WTC11 (cell line): ENCODE results near the gene PTPN6. TPM values are rescaled to one million over a fixed set of nuclear protein-coding genes. Genes with fewer than 3 reads are reported as not detected.

ENCODE experiments used
- ATAC-seq: fragments of 200-7000 bp; cut with Tn5 transposase; 2 replicates; pipeline ENCODE4 v1.10.0; 2021; ENCODE audit warnings: mild to moderate bottlenecking, moderate library complexity
- CTCF ChIA-PET: fragments of 300-600 bp; sonication (Branson Sonifier 250); formaldehyde crosslinking; loops from one replicate; lab custom pipeline; 2021; ENCODE audit warnings: antibody characterized with exemption; lab: Charles Lee
- POLR2A ChIA-PET: fragments of 350-600 bp; sonication (Branson Sonifier 250); formaldehyde crosslinking; loops from one replicate; lab custom pipeline; 2021; ENCODE audit warnings: antibody characterized with exemption; lab: Charles Lee
- DNase-seq: peaks from one replicate; pipeline ENCODE4 v3.0.0; 2021; ENCODE audit warnings: low spot score
- H3K27ac Mint-ChIP-seq: 2 replicates; pipeline ENCODE4 v1.8.0; 2021; ENCODE audit warnings: mixed read lengths
- H3K27me3 Mint-ChIP-seq: 2 replicates; pipeline ENCODE4 v1.8.0; 2021; ENCODE audit warnings: low read depth, mild to moderate bottlenecking, moderate library complexity, mixed read lengths
- H3K36me3 Mint-ChIP-seq: 2 replicates; pipeline ENCODE4 v1.8.0; 2021; ENCODE audit warnings: mixed read lengths
- H3K4me1 Mint-ChIP-seq: 2 replicates; pipeline ENCODE4 v1.8.0; 2022; ENCODE audit warnings: mixed read lengths
- H3K4me3 Mint-ChIP-seq: 2 replicates; pipeline ENCODE4 v1.8.0; 2021; ENCODE audit warnings: mild to moderate bottlenecking, moderate library complexity, mixed read lengths
- H3K9me3 Mint-ChIP-seq: 2 replicates; pipeline ENCODE4 v1.8.0; 2021; ENCODE audit warnings: mixed read lengths
- ELF4 ChIP-seq: sonication (generic); formaldehyde crosslinking; IDR thresholded peaks from 2 replicates; pipeline ENCODE4 v1.8.1; 2022; ENCODE audit warnings: low read depth, mild to moderate bottlenecking, moderate library complexity, missing genetic modification reagents
- ETV6 ChIP-seq: sonication (generic); formaldehyde crosslinking; IDR thresholded peaks from 2 replicates; pipeline ENCODE4 v1.8.1; 2022; ENCODE audit warnings: mild to moderate bottlenecking, missing genetic modification reagents
- FOXJ3 ChIP-seq: sonication (generic); formaldehyde crosslinking; IDR thresholded peaks from 2 replicates; pipeline ENCODE4 v1.9.0; 2021; ENCODE audit warnings: missing genetic modification reagents, mild to moderate bottlenecking, borderline replicate concordance
- GTF2I ChIP-seq: fragments of 250-450 bp; sonication (Bioruptor Pico); conservative IDR thresholded peaks from 2 replicates; pipeline ENCODE4 v1.4.0; 2021; ENCODE audit warnings: mild to moderate bottlenecking
- JAZF1 ChIP-seq: fragments of 250-450 bp; sonication (Bioruptor Pico); IDR thresholded peaks from 2 replicates; pipeline ENCODE4 v1.9.0; 2021; ENCODE audit warnings: moderate library complexity, mild to moderate bottlenecking, inconsistent platforms
- KAT7 ChIP-seq: sonication (generic); formaldehyde crosslinking; IDR thresholded peaks from 2 replicates; pipeline ENCODE4 v1.8.1; 2023; ENCODE audit warnings: missing genetic modification reagents, mild to moderate bottlenecking, borderline replicate concordance
- NFE2L1 ChIP-seq: sonication (generic); formaldehyde crosslinking; IDR thresholded peaks from 2 replicates; pipeline ENCODE4 v1.8.1; 2023; ENCODE audit warnings: missing genetic modification reagents
- NFYB ChIP-seq: sonication (generic); formaldehyde crosslinking; conservative IDR thresholded peaks from 2 replicates; pipeline ENCODE4 v1.8.0; 2022; ENCODE audit warnings: low read depth, missing genetic modification reagents
- RELA ChIP-seq: sonication (generic); formaldehyde crosslinking; IDR thresholded peaks from 2 replicates; pipeline ENCODE4 v1.8.1; 2022; ENCODE audit warnings: missing genetic modification reagents, mild to moderate bottlenecking, borderline replicate concordance
- RORB ChIP-seq: fragments of 250-450 bp; sonication (Bioruptor Pico); IDR thresholded peaks from 2 replicates; pipeline ENCODE4 v1.9.0; 2021; ENCODE audit warnings: mild to moderate bottlenecking
- ZNF423 ChIP-seq: fragments of 250-450 bp; sonication (Bioruptor Pico); IDR thresholded peaks from 2 replicates; pipeline ENCODE4 v2.1.2; 2022; ENCODE audit warnings: mild to moderate bottlenecking, moderate library complexity
- ZNF671 ChIP-seq: fragments of 250-450 bp; sonication (Bioruptor Pico); IDR thresholded peaks from 2 replicates; pipeline ENCODE4 v1.8.0; 2021; ENCODE audit warnings: mild to moderate bottlenecking
- total RNA-seq: library from RNA; stranded (reverse); gene quantifications from 3 replicates; pipeline ENCODE4 v1.2.3, GENCODE V29; 2021
- TF ChIP-seq, protein P1 (sequence below): fragments of 250-450 bp; sonication (Bioruptor Pico); conservative IDR thresholded peaks from 2 replicates; pipeline ENCODE4 v1.9.0; 2021; ENCODE audit warnings: mild to moderate bottlenecking
- TF ChIP-seq, protein P2 (sequence below): sonication (generic); formaldehyde crosslinking; IDR thresholded peaks from 2 replicates; pipeline ENCODE4 v1.8.0; 2022; ENCODE audit warnings: mild to moderate bottlenecking, missing genetic modification reagents
- TF ChIP-seq, protein P3 (sequence below): fragments of 200-600 bp; IDR thresholded peaks from 2 replicates; pipeline ENCODE4 v1.8.0; 2022; ENCODE audit warnings: antibody characterized with exemption
- TF ChIP-seq, protein P4 (sequence below): sonication (generic); formaldehyde crosslinking; IDR thresholded peaks from 2 replicates; pipeline ENCODE4 v1.8.0; 2022; ENCODE audit warnings: mild to moderate bottlenecking, missing genetic modification reagents
- TF ChIP-seq, protein P5 (sequence below): sonication (generic); formaldehyde crosslinking; IDR thresholded peaks from 2 replicates; pipeline ENCODE4 v1.8.0; 2022; ENCODE audit warnings: mild to moderate bottlenecking, missing genetic modification reagents
- TF ChIP-seq, protein P6 (sequence below): sonication (generic); formaldehyde crosslinking; IDR thresholded peaks from 2 replicates; pipeline ENCODE4 v1.8.0; 2023; ENCODE audit warnings: mild to moderate bottlenecking, missing genetic modification reagents
- TF ChIP-seq, protein P7 (sequence below): sonication (generic); formaldehyde crosslinking; IDR thresholded peaks from 2 replicates; pipeline ENCODE4 v1.8.1; 2022; ENCODE audit warnings: mild to moderate bottlenecking, moderate library complexity, missing genetic modification reagents
- TF ChIP-seq, protein P8 (sequence below): sonication (generic); formaldehyde crosslinking; IDR thresholded peaks from 2 replicates; pipeline ENCODE4 v1.8.1; 2023; ENCODE audit warnings: mild to moderate bottlenecking, moderate library complexity, missing genetic modification reagents
- TF ChIP-seq, protein P9 (sequence below): sonication (generic); formaldehyde crosslinking; IDR thresholded peaks from 2 replicates; pipeline ENCODE4 v1.8.1; 2022; ENCODE audit warnings: low read depth, missing genetic modification reagents, borderline replicate concordance

Gene PTPN6
- total RNA-seq, 1 experiment from 2014 or later: 27.1 TPM

DNA sequence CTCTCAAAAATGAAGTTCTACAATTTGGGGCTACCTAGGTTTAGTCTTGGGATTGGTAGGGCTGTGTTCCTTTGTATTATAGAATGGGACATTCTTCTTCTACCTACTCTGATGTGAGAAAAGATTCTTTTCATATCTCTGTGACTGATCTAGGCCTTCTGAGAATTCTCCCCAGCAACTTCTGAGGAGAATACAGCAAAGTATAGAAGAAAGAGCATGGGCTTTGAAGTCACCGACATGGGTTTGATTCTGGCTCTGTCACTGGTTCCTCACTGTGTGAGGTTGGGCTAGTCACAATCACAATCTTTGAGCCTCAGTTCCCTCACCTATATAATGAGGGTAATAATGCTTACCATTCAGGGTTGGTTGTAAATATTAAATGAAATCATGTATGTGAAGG is 18.4 kb upstream of the PTPN6 start (continued):
- TF ChIP-seq, protein P1, sequence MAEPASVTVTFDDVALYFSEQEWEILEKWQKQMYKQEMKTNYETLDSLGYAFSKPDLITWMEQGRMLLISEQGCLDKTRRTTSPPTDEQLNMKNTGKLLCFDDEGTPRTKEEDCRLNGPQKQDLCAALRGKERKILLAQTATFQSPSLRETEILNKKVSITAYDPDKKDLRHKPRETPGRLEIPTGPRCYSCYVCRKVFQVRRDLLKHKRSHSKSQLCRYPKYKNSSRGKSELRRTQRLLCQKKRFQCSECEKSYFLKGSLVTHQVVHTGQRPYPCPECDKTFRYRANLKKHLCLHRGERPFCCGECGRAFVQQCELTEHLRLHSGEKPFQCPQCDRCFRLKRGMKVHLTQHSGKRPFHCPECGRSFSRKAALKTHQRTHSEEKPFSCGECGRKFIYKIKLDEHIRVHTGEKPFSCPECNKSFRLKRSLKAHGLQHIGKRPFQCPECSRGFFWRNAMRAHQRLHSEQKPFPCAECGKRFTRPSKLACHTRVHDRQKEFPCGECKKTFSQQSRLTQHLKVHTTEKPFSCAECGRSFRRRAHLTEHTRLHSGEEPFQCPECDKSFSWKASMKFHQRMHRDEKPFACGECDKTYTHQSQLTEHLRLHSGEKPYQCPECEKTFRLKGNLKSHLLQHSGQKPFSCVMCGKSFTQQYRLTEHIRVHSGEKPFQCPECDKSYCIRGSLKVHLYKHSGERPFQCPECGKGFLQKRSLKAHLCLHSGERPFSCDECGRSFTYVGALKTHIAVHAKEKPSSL: no peak
- TF ChIP-seq ZNF423 (CRISPR knock-in tag) (no peak), KAT7 (no peak), NFE2L1 (no peak)
- TF ChIP-seq, protein P2, sequence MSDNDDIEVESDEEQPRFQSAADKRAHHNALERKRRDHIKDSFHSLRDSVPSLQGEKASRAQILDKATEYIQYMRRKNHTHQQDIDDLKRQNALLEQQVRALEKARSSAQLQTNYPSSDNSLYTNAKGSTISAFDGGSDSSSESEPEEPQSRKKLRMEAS: no peak
- TF ChIP-seq, protein P3, sequence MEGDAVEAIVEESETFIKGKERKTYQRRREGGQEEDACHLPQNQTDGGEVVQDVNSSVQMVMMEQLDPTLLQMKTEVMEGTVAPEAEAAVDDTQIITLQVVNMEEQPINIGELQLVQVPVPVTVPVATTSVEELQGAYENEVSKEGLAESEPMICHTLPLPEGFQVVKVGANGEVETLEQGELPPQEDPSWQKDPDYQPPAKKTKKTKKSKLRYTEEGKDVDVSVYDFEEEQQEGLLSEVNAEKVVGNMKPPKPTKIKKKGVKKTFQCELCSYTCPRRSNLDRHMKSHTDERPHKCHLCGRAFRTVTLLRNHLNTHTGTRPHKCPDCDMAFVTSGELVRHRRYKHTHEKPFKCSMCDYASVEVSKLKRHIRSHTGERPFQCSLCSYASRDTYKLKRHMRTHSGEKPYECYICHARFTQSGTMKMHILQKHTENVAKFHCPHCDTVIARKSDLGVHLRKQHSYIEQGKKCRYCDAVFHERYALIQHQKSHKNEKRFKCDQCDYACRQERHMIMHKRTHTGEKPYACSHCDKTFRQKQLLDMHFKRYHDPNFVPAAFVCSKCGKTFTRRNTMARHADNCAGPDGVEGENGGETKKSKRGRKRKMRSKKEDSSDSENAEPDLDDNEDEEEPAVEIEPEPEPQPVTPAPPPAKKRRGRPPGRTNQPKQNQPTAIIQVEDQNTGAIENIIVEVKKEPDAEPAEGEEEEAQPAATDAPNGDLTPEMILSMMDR: no peak
- TF ChIP-seq, protein P4, sequence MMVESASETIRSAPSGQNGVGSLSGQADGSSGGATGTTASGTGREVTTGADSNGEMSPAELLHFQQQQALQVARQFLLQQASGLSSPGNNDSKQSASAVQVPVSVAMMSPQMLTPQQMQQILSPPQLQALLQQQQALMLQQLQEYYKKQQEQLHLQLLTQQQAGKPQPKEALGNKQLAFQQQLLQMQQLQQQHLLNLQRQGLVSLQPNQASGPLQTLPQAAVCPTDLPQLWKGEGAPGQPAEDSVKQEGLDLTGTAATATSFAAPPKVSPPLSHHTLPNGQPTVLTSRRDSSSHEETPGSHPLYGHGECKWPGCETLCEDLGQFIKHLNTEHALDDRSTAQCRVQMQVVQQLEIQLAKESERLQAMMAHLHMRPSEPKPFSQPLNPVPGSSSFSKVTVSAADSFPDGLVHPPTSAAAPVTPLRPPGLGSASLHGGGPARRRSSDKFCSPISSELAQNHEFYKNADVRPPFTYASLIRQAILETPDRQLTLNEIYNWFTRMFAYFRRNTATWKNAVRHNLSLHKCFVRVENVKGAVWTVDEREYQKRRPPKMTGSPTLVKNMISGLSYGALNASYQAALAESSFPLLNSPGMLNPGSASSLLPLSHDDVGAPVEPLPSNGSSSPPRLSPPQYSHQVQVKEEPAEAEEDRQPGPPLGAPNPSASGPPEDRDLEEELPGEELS: no peak

DNA sequence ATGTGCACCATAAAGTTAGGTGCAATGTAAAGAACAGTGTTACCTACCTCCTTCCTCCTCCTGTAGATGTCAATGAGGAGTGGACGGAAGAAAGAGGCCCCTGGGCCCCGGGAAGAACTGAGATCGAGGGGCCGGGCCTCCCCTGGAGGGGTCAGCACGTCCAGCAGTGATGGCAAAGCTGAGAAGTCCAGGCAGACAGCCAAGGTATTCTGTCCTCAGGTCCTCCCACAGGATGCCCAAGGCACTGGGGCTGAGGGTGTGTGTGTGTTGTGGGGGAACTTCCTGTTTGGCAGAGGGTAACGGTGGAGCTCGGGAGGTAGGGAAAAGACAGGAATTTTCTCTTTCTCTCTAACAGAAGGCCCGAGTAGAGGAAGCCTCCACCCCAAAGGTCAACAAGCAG is 17.0 kb upstream of the PTPN6 start:
- Mint-ChIP-seq H3K27ac (no peak overlapping the region), H3K9me3 (no peaks in the 10 kb centered on the region), H3K36me3 (peaks cover 32% of the 10 kb centered on the region), H3K4me1 (peaks cover 35% of the 10 kb centered on the region), H3K4me3 (no peak overlapping the region), H3K27me3 (no peaks in the 10 kb centered on the region)
- CTCF ChIA-PET: interaction anchor here (6.9 kb wide), 1 partner anchor 8 kb away, joined by 93 read pairs; the partner anchor contains the start of gene ATN1
- no peak for ATAC-seq
- POLR2A ChIA-PET: interaction anchor here (1.1 kb wide), 1 partner anchor 10 kb away, joined by 4 read pairs; the partner anchor contains the start of genes C12orf57 and RNU7-1
- no peak for DNase-seq
- TF ChIP-seq, protein P5, sequence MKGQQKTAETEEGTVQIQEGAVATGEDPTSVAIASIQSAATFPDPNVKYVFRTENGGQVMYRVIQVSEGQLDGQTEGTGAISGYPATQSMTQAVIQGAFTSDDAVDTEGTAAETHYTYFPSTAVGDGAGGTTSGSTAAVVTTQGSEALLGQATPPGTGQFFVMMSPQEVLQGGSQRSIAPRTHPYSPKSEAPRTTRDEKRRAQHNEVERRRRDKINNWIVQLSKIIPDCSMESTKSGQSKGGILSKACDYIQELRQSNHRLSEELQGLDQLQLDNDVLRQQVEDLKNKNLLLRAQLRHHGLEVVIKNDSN (CRISPR knock-in tag): no peak
- TF ChIP-seq, protein P4: no peak
- TF ChIP-seq FOXJ3 (CRISPR knock-in tag): no peak
- no peak for TF ChIP-seq ETV6
- no peak for TF ChIP-seq NFYB (CRISPR knock-in tag)
- TF ChIP-seq, protein P6, sequence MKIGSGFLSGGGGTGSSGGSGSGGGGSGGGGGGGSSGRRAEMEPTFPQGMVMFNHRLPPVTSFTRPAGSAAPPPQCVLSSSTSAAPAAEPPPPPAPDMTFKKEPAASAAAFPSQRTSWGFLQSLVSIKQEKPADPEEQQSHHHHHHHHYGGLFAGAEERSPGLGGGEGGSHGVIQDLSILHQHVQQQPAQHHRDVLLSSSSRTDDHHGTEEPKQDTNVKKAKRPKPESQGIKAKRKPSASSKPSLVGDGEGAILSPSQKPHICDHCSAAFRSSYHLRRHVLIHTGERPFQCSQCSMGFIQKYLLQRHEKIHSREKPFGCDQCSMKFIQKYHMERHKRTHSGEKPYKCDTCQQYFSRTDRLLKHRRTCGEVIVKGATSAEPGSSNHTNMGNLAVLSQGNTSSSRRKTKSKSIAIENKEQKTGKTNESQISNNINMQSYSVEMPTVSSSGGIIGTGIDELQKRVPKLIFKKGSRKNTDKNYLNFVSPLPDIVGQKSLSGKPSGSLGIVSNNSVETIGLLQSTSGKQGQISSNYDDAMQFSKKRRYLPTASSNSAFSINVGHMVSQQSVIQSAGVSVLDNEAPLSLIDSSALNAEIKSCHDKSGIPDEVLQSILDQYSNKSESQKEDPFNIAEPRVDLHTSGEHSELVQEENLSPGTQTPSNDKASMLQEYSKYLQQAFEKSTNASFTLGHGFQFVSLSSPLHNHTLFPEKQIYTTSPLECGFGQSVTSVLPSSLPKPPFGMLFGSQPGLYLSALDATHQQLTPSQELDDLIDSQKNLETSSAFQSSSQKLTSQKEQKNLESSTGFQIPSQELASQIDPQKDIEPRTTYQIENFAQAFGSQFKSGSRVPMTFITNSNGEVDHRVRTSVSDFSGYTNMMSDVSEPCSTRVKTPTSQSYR (CRISPR knock-in tag): no peak
- TF ChIP-seq, protein P7, sequence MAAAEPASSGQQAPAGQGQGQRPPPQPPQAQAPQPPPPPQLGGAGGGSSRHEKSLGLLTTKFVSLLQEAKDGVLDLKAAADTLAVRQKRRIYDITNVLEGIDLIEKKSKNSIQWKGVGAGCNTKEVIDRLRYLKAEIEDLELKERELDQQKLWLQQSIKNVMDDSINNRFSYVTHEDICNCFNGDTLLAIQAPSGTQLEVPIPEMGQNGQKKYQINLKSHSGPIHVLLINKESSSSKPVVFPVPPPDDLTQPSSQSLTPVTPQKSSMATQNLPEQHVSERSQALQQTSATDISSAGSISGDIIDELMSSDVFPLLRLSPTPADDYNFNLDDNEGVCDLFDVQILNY (CRISPR knock-in tag): no peak
- no peak for TF ChIP-seq RELA
- no peak for TF ChIP-seq GTF2I (CRISPR knock-in tag)
- TF ChIP-seq, protein P8, sequence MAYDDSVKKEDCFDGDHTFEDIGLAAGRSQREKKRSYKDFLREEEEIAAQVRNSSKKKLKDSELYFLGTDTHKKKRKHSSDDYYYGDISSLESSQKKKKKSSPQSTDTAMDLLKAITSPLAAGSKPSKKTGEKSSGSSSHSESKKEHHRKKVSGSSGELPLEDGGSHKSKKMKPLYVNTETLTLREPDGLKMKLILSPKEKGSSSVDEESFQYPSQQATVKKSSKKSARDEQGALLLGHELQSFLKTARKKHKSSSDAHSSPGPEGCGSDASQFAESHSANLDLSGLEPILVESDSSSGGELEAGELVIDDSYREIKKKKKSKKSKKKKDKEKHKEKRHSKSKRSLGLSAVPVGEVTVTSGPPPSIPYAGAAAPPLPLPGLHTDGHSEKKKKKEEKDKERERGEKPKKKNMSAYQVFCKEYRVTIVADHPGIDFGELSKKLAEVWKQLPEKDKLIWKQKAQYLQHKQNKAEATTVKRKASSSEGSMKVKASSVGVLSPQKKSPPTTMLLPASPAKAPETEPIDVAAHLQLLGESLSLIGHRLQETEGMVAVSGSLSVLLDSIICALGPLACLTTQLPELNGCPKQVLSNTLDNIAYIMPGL (CRISPR knock-in tag): no peak
- TF ChIP-seq ELF4 (CRISPR knock-in tag): no peak
- no peak for TF ChIP-seq JAZF1 (CRISPR knock-in tag)
- TF ChIP-seq, protein P9, sequence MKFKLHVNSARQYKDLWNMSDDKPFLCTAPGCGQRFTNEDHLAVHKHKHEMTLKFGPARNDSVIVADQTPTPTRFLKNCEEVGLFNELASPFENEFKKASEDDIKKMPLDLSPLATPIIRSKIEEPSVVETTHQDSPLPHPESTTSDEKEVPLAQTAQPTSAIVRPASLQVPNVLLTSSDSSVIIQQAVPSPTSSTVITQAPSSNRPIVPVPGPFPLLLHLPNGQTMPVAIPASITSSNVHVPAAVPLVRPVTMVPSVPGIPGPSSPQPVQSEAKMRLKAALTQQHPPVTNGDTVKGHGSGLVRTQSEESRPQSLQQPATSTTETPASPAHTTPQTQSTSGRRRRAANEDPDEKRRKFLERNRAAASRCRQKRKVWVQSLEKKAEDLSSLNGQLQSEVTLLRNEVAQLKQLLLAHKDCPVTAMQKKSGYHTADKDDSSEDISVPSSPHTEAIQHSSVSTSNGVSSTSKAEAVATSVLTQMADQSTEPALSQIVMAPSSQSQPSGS (CRISPR knock-in tag): no peak
- no peak for TF ChIP-seq RORB
- TF ChIP-seq ZNF671 (CRISPR knock-in tag): no peak
